Measurements from ENCODE around the gene CENPT. TPM values are rescaled to one million over a fixed set of nuclear protein-coding genes. Genes with fewer than 3 reads are reported as not detected.
"Not testable (repeated sequence)": the region's sequence is repeated elsewhere in the genome, so short reads cannot be mapped to it uniquely, and the experiment has no call there.

The CENPT gene
- total RNA-seq, 1 donor from 2014 or later = 48.3 TPM

DNA sequence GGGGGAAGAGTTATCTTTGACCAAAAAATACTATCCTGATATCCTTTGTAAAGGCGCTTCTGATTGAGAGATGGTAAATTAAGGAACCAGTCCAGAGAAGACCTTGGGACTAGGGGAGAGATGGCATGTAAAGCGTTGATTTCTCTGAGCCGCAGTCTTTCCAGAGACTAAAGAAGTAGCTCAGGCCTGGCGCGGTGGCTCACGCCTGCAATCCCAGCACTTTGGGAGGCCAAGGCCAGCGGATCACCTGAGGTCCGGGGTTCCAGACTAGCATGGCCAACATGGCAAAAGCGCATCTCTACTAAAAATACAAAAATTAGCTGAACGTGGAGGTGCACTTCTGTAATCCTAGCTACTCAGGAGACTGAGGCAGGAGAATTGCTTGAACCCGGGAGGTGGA is 625 bp upstream of the CENPT start:
- no peak for DNase-seq (ENCODE audit: low read depth)

DNA sequence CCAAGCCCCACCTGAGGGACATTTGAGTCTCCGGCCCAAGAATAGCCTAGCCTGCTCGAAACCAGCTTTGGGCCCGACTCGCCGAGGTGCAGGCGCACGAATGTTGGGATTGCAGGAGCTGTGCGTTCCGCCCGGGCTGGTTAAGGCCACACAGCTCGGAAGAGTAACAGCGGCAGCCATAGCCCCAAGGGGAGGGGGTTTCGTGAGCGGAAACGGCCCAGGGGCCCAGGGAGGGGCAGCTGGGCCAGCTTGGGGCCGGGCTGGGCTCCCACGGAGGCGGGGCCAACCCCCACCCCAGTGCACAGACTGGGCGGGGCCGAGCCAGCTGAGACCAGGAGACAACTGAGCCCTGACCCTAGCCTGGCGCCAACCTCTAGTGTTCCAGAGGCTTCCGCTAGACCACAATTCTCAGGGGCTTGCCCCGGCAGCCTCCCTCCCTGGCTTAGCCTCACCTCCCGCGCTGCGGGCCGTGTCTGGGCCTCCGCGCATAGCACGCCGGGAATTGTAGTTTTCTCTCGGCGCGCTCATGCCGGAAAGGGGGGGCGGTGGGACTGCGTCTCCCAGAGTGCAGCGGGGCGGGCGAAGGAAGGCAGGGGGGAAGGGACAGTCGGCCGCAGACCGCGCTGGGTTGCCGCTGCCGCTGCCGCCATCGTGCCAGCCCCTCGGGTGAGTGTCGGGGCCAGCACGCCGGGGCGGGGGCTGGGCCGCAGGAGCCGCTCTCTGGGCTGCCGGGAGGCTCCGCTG is 1.0 kb downstream of the CENPT start, which contains the start of gene NUTF2:
TSS of gene NUTF2 (plus strand) at position 614 of the 744 bp plus-strand sequence. CDS start 18,198 bp downstream, outside the sequence.
- DNase-seq (ENCODE audit: low read depth) = peak; percentile 98

DNA sequence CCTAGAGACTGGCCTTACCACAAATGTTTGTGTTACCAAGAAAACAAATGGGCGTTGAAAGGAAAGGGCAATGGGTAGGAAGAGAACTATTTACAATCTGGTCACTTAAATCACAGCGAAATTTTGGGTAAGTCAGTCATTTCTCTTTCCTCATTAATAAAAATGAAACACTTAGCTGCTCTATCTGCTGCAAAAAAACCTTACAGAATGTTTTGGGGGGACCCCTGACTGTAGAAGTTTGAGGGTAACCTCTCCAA is 1.5 kb downstream of the CENPT start:
- no peak for DNase-seq (ENCODE audit: low read depth)

DNA sequence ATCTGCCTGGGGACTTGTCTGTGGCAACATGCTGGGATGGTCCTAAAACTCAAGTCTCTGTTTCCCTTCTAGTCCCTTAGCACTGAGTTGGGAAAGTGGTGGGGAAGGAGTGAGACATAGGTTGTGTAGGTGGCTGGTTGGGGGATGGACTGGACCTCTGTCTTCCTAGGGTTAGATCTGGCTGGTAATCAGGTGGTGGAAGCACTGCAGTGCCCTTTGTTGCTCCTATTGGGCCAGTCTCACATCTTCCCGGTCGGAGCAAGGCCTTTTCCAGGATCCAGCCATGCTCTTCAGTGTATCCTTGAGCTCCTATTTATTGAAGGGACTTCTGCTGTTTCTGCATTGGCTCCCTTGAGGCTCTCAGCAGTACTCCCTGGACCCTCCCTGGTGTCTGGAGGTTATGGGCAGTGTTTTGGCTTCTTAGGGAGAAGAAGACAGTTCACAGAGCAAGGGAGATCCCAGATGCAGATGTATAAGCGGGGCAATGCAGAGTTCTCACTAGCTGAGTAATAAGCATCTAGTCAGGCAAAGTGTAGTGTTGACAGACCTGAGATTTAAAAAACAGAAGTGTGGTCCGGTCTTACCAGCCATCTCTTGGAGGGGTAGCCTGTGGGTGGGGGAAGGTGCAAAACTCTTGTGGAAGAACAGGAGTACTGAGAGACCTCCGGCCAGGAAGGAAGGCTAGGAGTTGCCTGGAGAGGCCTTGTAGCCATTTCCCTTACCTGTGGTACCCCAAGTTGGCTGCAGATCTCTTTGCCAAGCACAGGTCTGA is 2.0 kb downstream of the CENPT start:
- no peak for DNase-seq (ENCODE audit: low read depth)

DNA sequence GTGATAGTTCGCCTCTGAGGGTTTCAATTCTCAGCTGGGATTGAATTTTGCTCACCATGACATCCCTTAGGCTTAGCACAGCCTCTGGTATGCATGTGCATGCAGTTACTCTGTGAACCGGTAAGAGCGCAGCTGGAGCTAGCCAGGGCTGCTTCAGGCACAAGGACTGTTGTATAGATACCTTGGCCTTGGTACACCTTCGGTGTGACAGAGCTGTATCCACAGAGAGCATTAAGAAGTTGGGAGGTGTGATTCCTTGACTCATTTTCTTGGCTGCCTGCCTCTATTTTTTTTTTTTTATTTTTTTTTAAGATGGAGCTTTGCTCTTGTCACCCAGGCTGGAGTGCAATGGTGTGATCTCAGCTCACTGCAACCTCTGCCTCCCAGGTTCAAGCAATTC is 3.0 kb downstream of the CENPT start:
- no peak for DNase-seq (ENCODE audit: low read depth)

DNA sequence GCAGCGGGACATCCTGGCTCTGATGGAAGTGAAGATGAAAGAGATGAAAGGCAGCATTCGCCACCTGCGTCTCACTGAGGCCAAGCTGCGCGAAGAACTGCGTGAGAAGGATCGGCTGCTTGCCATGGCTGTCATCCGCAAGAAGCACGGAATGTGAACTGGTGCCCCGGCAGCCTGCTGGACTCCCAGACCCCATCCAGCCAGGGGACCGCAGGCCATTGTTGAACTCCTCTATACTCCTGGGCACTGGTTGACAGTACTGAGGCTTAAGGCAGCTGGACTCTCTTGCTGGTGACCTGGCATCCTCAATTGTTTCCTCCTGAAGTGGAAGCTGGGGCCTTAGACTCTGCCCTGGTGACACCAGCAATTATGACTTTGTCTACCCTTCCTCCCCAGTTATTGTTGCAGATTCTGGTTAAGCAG is 4.1 kb downstream of the CENPT start:
- no peak for DNase-seq (ENCODE audit: low read depth)

DNA sequence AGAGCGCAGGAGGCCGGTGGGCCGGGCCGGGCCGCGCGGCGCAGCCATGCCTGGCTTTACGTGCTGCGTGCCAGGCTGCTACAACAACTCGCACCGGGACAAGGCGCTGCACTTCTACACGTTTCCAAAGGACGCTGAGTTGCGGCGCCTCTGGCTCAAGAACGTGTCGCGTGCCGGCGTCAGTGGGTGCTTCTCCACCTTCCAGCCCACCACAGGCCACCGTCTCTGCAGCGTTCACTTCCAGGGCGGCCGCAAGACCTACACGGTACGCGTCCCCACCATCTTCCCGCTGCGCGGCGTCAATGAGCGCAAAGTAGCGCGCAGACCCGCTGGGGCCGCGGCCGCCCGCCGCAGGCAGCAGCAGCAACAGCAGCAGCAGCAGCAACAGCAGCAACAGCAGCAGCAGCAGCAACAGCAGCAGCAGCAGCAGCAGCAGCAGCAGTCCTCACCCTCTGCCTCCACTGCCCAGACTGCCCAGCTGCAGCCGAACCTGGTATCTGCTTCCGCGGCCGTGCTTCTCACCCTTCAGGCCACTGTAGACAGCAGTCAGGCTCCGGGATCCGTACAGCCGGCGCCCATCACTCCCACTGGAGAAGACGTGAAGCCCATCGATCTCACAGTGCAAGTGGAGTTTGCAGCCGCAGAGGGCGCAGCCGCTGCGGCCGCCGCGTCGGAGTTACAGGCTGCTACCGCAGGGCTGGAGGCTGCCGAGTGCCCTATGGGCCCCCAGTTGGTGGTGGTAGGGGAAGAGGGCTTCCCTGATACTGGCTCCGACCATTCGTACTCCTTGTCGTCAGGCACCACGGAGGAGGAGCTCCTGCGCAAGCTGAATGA is 4.8 kb downstream of the CENPT start:
- peak; percentile 45 for DNase-seq (ENCODE audit: low read depth)

DNA sequence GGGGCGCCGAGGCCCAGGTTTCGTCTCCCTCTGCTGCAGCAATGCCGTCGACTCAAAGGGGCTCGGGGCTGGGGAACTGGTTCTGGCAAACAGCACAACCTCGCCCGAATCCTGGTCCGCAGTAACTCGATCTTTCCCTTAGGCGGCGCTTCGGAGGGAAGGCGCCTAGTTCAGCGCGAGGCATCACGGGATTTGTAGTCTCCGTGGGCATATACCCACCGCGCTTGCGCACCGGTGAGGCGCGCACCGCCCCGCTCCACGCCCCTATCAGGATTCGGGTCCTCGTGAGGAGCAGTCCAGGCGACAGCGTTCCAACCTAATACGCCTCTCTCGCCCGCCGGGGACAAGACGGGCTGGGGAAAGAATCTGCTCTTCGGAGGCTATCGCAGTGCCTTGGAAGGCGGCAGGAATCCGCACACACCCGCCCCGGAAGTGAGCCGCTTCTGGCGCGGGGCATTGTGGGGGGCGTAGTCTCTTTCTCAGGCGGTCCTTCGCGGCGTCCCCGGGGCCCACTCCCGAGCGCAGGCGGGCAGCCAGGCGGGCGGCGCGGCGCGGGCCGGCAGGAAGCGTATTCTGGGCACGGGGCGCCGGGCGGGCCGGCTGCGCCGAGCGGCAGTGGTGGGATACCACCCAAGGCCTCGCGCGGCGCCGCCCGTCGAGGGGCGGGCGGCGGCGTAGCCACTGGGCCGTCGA is 5.5 kb downstream of the CENPT start, which contains the start of gene THAP11:
TSS of gene THAP11 (plus strand) at position 505 of the 693 bp plus-strand sequence. CDS start 235 bp downstream, outside the sequence.
- DNase-seq (ENCODE audit: low read depth) = peak; percentile 97

DNA sequence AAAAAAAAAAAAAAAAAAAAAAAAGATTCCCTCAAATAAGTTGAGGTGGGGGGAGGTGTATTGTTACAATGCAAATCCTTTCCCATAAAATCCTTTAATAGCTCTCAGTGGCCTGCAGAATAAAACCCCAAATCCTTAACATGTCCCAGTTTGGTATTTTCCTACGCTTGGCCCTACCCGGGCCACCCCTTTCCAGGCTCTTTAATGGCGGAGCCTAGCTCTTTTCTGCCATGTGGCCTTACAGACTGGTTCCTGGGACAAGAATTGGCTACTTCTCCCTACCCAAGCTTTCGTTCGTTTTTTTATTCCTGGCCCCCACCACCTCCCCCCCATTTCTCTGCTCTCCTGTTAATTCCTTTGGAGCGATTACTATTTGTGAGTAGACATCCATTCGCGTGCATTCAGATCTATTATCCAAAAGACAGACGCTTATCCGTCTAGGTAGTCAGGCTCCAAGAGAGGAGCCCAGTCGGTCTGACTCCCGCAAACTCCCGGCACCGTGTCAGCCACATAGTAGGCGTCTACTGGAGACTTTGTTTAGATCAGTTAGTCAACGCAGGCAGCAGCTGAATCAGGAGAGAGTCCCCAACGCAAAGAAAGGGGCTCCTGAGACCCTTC is 6.2 kb downstream of the CENPT start:
- no peak for DNase-seq (ENCODE audit: low read depth)

DNA sequence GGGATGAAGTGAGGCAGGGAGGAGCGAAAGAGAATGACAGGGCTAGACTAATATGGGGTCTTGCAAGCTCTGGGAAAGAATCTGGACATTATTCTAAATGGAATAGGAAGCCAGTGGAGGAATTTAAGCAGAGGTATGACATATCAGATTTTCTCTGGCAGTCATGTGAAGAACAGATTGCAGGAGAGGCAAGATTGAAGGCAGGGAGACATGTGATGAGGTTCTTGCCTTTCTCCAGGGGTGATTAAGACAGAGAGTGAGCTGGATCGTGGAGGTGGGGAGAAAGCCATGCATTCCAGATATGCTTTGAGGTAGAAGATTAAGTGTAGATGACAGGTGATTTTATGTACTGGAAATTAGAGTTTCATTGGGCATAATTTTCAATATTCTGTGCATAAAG is 9.7 kb downstream of the CENPT start:
- DNase-seq (ENCODE audit: low read depth) = no peak

DNA sequence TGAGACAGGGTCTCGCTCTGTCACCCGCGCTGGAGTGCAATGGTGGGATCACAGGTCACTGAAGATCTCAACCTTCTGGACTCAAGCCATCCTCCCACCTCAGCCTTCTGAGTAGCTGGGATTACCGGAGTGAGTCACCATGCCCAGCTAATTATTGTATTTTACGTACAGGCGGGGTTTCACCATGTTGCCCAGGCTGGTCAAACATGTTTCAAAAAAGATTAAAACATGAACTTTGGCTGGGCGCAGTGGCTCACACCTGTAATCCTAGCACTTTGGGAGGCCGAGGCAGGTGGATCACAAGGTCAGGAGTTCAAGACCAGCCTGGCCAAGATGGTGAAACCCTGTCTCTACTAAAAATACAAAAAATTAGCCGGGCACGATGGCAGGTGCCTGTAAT is 10.3 kb downstream of the CENPT start:
- not testable (repeated sequence) for DNase-seq (ENCODE audit: low read depth)

DNA sequence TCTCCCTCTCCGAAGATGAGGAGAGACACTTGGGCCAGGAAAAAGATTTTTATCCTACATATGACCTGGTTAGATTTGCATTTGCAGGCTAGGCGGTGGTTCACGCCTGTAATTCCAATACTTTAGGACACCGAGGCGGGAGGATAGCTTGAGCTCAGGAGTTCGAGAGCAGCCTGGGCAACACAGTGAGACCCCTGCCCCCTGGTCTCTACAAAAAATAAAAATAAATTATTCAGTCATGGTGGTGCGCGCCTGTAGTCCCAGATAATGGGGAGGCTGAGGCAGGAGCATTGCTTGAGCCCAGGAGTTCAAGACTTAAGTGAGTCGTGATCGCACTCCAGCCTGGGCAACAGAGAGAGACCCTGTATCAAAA is 13.3 kb downstream of the CENPT start:
- no peak for DNase-seq (ENCODE audit: low read depth)

DNA sequence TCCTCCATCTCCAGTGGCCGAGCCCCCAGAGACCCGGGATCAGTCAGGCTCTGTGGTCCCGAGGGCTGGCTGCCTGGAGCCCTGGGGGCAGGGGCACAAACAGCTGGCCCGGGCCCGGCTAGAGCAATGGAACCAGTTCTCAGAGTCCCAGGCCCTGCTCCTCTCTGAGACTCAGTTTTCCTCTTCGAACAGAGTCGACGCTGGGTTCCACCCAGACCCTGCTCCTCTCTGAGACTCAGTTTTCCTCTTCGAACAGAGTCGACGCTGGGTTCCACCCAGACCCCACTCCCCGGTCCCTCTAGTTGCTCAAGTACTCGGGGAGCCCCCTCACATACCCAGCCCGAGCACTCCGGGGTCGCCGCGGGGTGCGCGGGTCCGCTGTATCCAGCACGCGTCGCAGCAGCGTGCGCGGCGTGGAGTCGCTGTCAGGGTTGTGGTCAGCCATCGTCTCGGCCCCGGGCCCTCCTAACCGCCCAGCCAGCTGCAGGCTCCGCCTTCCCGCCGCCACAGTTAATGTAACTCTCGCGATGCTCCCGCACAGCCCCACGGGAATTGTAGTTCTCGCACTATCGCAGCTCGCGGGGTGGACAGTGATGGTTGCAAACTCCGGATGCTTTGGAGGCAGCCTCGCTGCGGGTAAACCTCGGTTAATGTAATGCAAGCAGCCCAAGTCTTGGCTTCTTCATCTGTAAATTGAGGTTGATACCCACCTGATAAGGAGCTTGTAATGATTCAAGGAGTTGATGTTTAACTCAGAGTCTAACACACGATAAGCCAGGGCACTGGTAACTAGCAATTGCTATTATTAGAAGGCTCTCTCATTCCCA is 13.9 kb downstream of the CENPT start:
- DNase-seq (ENCODE audit: low read depth) = peak; percentile 94

DNA sequence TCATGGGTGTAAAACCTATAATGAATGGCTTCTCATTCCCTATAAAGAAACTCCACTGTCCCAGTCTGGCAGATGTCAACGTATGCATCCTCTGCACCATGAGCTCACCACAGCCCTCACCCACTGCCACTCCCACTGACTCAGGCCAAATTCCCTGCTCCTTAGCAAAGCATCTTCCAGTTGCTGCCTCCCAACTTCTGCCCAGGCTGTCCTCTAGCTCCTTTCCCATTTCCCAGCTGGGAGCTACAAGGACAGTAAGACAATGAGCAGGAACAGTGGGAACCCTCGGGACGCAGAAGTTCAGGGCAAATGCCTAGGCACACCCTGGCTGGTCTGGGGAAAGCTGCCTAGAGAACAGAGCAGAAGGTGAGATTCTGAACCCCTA is 14.5 kb downstream of the CENPT start:
- peak; percentile 68 for DNase-seq (ENCODE audit: low read depth)

DNA sequence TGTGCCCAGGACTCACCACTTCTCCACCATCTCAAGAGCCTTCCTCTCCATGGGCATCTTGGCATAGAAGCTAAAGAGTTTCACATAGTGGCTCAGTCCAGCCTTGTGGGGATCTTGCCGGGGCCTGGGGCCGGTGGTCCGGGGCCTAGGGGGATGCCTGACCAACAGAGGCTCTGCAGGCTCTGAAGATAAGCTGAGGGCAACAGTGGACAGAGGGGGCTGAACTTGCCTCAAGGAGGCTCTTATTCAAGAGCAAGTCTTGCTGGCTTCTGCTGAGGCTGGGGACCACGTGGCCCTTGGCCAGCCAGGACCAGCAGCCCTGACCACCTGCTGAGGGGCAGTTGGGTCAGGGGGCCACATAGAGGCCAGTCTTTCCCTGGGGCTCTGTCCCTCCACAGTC is 18.8 kb downstream of the CENPT start:
- DNase-seq (ENCODE audit: low read depth) = no peak

DNA sequence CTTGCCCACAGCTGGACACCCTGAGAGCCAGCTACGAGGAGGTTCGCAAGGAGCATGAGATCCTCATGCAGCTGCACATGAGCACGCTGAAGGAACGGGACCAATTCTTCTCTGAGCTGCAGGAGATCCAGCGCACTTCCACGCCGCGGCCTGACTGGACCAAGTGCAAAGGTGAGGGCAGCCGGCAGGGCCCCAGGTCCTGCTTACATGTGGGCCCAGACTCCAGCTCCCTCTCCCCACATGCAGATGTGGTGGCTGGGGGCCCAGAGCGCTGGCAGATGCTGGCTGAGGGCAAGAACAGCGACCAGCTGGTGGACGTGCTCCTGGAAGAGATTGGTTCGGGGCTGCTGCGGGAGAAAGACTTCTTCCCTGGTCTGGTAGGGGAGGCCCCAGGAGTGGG is 21.6 kb downstream of the CENPT start:
- no peak for DNase-seq (ENCODE audit: low read depth)

DNA sequence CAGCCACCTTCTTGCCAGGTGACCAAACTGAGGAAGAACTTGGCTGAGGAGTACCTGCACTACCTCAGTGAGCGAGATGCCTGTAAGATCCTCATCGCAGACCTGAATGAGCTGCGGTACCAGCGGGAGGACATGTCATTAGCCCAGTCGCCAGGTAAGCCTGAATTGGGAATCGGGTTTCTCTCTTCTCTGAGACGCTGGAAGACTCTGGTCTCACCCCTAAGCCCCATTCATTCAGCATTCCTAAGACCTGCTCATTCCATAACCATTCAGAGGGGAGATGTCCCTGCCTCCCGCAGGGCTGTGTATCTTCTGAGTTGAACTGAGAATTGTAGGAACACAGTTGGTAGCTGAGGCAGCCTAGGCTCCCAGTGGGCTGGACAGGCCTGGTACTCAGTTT is 22.4 kb downstream of the CENPT start:
- no peak for DNase-seq (ENCODE audit: low read depth)

DNA sequence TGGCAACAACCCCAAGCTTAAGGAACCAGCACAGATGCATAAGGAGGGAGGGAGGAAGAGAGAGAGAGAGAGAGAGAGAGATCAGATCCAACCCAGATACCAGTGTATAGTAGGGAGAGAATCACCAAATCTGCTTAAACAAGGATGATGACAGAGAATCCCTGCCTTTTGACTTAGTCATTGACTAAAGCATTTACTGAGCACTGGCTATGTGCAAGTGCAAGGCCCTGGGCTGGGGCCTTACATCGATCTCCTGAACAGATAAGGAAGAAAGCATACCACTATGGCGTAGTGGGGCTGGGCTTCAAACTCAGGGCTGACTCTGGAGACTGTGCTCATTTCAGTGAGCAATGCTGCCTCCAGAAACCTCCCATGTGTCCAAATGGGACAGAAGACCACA is 25.0 kb downstream of the CENPT start:
- no peak for DNase-seq (ENCODE audit: low read depth)

DNA sequence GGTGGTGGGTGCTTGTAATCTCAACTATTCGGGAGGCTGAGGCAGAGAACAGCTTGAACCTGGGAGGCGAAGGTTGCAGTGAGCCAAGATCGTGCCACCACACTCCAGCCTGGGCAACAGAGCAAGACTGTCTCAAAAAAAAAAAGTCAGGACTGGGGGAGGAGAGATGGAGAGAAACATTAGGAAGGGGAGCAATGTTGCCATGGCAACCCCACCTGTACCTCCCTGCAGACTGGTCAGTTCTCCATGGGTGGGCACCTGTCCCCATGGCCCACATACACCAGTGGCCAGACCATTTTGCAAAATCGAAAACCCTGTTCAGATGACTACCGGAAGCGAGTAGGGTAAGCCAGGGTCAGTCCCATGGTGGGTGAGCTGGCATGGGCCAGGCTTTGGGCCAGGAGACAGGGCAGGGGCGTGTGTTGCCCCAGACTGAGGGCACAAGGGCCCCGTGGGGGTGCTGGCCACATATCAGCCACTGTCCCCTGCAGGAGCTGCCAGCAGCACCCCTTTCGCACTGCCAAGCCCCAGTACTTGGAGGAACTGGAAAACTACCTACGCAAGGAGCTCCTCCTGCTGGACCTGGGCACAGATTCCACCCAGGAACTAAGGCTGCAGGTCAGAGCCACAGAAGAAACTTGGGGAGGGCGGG is 26.8 kb downstream of the CENPT start:
- no peak for DNase-seq (ENCODE audit: low read depth)

DNA sequence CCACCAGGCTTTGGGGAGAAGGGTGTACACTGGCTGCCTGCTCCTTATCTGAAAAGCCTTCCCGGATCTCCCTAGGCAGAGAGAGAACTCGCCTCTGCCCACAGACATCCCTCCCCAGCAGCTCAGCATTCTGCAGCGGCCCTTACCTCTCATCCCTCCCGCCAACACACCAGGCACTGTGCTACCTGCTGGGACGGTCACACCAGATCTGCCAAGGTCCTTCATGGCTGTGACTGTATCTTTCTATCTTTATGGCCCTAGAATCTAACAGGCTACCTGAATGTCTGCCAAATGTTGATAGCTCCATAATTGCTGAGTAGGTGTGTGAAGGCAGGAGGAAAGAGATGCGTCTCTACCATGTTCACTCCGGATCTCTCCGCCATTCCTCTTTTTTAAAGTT is 32.9 kb downstream of the CENPT start:
- DNase-seq (ENCODE audit: low read depth) = no peak
